Activated CD4-positive, alpha-beta T cell treated with anti-CD3 and anti-CD28 coated beads, Interleukin-2, Interleukin-4, amounts not matched to agents 100 ng/mL and 50 ng/mL, durations not matched to agents 16 hours and 8 hours (primary cell): Measurements from ENCODE around the gene EPS8L3.
A peak's percentile ranks its signal among the peaks of the same experiment; 100 is the strongest.
"Not testable (repeated sequence)": the region's sequence is repeated elsewhere in the genome, so short reads cannot be mapped to it uniquely, and the experiment has no call there.

Source experiments
- DNase-seq: peaks from one replicate; pipeline ENCODE4 v3.0.0-alpha.2; 2020; ENCODE audit warnings: low spot score

EPS8L3 gene

DNA sequence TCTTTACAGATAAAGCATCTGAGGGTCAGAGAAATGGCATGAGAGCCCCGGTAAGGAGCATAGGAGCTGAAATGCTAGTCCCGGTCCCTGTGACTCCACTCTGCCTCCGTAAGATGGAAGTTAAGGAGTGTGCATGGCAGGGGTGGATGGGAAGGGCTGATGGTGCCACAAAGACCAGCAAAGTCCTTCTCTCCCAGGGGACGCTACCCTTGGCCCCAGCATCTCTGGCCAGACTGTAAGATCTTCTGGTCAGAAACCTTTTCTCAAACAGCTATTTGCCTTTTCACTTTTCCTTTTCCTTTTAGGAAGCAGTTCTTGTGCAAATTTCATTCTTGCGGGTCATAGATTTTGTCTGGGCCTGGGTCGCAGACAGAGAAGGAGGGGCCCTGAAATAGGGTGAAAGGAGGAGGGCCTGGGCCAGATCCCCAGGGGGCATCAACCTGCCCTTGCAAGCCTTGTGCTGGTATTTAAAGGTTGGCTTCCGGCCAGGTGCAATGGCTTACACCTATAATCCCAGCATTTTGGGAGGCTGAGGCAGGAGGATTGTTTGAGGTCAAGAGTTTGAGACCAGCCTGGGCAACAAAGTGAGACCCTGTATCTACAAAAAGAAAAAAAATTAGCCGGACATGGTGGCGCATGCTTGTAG is 14.4 kb upstream of the EPS8L3 start:
- no peak for DNase-seq

DNA sequence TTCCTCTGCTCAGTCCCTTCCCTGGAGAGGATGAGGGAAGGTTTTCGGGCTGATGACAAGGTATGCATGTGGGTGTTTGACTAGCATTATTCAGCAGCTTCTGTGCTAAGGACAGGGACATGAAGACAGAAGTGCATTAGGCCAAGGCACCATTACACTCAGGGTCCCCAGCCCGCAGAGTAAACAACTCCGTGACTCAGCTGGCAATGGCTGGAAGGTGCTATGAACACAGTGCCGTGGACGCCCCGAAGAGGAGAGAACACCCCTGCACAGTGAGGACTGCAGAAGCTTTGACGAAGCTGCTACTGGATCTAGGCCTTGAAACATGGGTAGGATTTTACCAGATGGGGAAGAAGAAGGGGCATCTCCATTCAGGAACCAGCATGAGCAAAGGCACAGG is 13.7 kb upstream of the EPS8L3 start:
- DNase-seq: no peak

DNA sequence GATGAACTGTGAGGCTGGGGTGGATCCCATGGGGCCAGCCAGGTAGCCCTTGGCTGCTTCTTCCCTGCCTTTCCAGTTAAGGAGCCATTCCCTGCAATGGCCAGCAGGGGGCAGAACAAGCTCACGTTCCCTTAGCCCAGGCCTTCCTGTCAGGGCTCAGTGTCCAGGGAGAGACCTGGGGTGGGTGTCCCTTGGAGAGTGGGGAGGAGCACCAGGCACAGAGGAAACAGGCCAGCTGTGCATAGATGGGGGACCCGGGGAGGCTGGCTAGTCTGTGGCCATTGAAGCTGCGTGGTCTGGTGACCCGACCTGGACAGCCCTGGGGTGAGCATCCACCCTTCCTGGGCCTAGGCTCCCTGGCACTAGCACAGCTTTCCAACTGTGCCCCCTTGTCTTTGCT is 13.2 kb upstream of the EPS8L3 start:
- DNase-seq: peak; percentile 83

DNA sequence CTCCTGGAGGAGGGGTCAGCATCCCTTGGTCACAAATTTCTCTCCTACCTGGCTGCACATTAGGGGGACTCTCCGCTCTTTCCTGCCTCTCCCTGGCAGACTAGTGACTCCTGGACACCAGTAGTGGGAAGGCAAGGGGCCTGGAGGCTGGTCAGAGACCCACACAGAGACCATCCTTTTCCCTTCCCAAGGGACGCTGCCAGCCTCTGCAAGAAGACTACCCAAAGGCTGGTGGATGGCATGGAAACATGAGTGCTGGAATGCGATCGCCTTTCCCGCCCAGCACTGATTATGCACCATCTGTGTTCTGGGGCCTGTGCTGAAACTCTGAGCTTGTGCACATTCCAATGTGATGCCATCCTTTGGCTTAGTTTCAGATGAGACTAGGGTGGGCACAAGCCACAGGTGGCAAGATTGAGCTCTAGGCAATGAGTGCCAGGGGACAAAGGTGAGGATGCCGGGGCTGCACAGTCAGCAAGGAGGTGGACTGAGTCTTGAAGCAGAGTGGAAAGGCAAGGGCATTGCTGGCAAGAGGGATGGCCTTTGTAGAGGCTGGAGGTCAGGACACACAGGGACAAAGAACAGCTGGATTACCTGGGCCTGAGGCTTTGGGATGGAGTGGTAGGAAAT is 12.6 kb upstream of the EPS8L3 start:
- no peak for DNase-seq

DNA sequence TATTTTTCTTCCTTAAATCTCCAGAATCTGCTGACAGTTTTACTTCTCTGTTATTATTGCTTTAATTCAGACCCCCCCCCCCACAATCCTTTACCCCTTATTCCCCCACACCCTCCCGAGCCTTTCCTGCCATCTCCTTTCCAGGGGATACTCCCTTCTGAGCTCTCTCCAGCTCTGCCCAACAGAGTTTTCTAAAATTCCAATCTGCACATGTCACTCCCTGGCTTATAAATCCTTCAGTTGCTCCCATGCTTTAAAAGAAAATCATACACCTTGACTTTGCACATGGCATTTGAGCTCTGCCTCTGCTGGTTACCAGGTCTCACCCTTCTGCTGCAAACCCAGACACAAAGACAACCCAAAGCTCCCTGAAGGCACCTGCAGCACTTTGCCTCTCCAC is 11.7 kb upstream of the EPS8L3 start:
- no peak for DNase-seq

DNA sequence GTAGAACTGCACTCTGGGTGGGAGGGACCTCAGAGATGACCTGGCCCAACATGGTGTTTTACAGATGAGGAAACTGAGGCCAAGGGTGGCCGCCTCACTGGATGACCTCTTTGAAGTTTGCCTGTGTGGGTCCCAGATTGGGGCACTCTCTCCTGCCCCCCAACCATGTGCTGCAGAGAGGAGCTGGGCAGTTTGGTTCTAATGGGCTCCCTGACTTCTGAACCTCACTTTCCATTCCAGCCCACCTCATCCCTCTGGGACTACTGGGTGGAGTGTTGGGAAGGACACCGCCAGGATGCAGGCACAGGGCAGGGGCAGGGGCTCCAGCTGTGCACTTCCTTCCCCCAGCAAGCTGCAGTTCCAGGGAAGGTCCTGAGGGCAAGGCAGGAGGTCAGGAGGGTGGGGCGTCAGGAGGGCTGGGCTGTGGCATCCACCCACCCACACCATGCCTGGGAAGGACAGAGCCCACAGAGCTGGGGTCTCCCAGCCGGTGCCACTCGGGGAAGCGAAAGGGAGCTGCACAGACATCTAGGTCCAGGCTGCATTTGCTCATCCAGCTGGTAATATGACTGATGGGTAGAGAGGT is 10.3 kb upstream of the EPS8L3 start:
- DNase-seq: no peak

DNA sequence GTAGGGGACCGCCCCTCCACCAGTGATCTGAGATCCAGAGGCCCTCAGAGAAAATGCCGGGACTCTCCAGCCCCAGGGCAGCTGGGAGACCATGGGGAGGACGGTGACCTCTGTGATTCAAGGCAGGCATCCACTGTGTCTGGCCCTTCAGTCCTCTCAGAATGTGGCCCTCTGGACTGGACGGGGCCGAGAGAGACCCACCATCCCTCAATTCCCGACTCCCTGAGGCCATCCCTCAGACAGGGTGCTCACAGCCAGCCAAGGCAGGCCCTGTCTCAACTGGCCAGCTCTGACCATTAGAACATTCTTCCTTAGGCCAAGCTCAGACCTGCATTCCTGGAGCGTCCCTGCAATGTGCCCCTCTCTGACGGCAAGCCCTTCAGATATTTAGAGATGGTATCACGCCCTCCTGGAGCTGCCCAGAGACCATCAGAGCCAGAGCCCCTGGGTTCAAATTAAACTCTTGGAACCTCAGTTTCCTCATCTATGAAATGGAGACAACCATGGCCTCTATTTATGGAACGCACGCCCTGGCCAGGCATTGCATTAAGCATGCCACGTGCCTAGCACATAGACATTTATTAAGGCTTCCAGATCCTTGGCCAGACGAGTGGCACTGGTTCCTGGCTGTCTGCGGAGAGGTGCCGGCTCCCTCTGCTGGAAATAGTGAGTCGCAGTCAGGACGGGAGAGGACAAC is 9.6 kb upstream of the EPS8L3 start:
- DNase-seq: peak; percentile 79

DNA sequence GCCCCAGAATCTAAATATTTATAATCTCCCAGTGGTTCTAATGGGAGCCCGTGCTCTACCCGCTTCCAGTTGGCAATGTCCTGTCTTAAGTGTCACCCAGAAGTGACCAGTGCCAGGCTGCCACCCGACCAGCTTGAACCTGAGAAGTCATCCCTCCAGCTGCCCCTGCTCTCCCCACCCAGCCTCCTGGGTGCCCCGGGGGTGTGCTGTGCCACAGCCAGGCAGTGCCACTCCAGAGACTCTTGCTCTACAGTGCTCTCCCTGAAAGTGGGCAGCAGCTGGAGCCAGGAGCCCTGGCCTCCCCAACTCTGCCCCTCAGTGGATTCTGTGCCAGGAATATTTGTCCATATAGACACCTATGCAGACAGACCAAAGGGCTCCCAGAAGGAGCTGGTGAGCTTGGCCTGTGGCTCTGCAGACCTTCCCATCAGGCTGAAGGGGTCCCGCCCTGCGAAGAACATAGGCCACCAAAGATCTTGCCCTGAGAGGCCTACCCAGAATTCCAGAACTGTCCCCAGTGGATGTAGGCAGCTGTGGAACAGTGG is 9.0 kb upstream of the EPS8L3 start:
- DNase-seq: no peak

DNA sequence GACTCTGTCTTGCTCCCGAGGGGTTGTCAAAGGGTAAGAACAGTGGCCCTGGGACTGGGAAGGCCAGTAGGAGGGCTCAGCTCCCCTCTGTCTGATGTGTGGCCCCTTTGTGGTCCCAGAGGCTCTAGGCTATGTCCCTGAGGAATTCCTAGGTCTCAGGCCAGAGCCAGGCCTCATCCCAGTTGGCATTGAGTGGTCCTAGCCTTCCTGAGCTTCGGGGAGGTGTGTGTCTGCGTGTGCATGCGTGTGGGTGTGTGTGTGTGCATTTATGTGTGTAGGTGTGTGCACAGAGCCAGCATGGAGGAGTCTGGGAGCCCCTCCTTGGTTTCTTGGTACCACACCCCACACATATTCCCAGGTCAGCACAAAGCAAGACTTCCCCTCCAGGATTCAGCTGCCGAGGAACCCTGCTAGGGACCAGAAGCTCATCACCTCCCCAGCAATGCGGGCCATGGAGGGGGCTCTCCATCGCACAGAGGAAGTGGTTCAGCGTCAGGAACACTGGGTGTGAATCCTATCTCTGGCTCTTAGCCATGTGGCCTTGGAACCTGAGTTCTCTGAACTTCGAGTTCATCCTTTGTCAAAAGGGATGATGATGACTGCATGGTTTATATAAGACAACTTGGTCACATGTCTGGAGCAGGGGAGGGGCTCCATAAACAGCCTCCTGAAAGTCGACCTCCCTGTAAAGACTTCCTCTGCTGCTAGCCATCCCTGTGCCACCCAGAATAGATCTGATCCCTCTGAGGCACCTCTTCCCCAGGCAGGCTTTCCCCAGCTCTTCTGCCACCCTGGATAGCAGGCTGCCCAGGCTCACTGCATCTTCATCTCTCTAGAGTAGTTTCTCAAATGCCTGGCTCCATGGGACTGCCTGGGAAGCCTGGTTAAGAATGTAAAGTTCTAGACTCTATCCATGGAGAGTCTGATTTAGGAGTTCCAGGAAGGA is 8.3 kb upstream of the EPS8L3 start:
- no peak for DNase-seq

DNA sequence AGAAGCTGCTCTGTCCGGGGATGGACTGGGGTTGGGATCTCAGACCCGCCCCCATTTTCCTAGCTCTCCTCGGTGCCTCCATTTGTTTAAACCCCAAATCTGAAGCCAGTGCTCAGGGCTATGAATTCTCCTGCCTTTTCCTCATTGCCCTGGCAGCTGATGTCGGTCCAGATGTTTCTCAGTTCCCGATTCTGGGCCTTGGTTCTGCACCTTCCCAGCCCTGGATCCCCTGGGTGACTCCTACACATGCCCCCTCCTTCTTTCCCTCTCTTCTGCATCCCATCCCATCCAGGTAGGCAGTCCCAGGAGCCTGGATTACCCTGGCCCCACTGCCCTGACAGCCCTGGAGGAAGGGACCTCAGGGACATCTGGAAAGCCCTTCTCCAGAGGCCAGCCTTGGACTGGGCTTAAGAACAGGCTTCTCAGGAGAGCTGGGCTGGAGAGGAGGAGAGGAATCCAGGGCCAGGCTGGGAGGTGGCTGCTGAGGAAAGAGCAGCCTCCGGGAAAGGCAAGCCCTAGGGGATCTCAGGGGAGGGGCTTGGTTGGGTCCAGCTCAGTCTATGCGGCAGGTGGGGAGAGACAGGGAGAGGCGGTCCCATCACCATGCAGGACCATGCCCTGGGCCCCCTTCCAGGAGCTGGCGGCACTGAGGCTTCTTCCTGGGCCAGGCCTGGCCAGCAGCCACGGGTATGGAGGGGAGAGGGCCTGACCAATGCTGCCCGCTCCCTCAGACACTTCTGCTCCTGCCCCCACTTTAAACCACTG is 6.8 kb upstream of the EPS8L3 start:
- DNase-seq: no peak

DNA sequence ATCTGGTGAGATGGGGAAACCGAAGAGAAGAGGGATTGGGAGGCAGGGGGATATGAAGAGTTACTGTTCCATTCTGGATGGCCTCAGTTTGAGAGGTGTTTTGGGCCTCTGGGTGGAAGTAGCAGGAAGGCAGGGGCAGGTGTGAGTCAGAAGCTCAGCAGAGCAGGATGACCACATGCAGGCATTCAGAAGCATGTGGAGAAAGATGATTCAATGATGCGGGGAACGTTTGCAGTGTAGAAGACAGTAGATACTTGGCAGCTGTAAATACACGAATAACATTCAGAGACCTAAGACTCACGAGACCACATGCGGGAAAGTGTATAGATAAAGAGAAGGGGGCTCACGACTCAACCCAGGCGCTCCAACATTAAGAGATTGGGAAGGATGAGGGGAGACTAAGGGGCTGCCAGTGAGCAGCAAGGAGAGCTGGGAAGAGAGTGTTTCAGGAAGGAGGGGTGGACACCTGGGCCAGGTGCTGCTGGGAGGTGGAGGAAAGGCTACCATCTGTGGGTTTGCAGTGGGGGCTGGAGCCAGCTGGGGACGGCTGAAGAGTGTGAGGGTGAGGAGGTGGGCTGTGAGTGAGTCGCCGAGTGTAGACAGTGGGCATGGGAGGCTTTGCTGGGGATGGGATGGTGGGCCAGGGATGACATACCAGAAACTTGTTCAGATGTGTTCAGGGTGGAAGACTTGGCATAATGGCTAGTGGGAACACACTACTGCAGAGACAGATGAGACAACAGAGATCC is 5.8 kb upstream of the EPS8L3 start:
- DNase-seq: no peak

DNA sequence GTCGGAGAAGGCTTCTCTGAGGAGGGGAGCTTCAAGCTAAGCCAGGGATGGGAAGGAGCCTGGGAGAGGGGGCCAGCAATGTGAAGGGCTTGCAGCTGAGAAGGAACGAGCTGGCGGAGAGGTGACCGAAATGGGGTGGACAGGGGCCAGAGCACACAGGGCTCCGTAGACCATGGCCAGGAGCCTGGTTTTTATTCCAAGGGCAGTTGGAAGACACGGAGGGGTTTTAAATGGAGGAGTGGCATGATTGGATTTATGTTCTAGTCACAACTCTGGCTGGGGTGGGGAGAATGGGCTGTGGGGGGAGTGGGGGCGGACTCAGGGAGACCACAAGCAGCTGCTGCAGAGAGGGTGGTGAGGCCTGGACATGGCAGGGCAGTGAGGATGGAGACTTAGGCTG is 5.1 kb upstream of the EPS8L3 start:
- no peak for DNase-seq

DNA sequence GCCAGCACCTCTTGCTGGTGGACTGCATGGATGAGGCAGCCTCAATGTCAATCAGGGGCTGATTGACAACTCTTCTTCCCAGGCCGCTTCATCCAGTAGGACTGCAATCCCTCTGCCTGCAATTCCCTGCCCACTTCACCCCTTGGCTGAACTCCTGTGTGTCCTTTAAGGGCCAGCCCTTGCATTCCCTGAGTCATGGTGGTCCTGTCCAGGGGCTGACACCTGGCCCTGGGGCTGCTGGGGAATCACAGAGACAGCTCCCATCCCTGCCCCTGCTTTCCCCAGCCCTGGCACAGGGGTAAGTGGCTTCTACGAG is 4.6 kb upstream of the EPS8L3 start:
- DNase-seq: no peak

DNA sequence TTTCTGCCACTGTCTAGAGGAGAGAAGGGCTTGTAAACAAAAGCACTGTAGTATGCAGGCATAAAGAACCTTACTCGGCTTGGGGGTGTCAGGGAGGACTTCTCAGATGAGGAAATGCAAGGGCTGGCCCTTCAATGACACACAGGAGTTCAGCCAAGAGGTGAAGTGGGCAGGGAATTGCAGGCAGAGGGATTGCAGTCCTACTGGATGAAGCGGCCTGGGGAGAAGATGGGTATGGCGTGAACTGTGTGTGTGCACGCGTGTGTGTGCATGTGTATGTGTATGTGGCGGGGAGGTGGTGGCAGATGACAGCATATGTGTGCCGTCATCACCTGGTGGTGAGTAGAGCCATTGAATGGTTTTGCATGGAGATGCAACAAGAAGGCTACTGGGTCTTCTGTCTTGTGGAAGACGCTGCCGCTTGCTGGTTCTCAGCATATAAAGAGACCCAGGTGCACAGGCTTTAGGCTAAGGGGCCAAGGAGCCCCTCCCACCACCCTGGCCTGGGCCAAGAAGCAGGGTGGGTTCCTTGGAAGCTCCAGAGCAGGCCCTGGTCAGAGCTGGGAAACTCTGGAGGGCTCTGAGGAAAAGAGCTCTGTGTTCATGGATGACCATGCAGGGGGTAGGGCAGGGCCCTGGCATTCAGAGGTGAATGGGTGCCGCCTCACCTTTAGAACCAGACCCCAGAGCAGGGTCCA is 4.1 kb upstream of the EPS8L3 start:
- no peak for DNase-seq

DNA sequence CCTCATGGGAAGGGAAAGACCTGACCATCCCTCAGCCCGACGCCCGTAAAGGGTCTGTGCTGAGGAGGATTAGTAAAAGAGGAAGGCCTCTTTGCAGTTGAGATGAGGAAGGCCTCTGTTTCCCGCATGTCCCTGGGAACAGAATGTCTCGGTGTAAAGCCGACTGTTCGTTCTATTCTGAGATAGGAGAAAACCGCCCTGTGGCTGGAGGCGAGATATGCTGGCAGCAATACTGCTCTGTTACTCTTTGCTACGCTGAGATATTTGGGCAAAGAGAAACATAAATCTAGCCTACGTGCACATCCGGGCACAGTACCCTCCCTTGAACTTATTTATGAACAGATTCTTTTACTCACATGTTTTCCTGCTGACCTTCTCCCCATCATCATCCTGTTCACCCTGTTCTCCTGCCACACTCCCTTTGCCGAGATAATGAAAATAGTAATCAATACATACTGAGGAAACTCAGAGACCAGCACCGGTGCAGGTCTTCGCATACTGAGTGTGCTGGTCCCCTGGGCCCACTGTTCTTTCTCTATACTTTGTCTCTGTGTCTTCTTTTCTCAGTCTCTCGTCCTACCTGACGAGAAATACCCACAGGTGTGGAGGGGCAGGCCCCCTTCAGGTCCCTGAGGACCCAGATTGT is 3.4 kb upstream of the EPS8L3 start:
- not testable (repeated sequence) for DNase-seq

DNA sequence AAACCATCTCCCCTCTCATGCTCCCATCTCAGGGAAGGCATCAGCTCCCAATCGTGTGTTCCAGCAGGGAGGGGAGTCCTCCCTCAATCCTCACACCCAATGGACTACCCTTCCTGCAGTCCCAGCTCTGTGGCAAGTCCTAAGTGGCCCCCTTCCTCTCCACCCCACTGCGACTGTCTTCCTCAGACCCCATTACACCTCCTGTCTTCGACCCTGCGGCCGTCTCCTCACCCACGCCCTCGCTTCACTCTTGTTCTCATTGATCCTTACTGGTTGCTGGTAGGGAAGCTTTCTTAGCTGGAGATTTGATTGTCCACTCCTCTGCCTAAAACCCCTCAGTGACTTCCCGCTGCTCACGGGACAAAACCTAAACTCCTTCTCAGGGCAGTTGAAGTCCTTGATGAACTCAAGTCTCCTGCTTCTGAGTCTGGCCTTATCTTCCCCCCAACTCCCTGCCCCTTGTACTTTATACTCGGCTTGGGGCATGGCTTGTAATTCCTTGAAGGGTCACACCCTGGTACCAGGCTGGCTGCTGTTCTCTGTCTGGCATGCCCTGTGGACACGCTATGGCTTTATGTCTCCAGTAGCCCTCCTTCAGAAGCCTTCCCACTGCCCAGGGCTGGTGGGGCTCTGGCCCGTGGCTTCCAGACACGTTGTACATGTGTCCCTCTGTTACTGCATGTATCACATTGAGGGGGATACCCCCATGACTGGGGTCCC is 2.3 kb upstream of the EPS8L3 start:
- DNase-seq: no peak

DNA sequence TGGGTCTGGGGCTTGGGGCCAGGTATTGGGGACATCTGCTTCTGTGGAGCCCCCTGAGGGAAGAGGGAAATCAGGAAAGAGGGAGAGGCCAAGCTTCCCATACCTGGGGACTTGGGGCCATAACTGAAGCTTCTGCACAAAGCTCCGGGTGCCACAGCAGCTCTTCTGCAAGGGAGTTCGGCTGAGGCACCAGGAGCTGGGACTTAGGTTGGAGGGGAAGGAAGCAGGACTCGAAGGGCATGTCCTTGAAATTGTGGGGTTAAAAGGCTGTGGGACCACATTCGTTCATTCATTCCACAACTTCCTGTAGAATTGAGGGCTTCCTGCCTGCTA is 1.7 kb upstream of the EPS8L3 start:
- no peak for DNase-seq

DNA sequence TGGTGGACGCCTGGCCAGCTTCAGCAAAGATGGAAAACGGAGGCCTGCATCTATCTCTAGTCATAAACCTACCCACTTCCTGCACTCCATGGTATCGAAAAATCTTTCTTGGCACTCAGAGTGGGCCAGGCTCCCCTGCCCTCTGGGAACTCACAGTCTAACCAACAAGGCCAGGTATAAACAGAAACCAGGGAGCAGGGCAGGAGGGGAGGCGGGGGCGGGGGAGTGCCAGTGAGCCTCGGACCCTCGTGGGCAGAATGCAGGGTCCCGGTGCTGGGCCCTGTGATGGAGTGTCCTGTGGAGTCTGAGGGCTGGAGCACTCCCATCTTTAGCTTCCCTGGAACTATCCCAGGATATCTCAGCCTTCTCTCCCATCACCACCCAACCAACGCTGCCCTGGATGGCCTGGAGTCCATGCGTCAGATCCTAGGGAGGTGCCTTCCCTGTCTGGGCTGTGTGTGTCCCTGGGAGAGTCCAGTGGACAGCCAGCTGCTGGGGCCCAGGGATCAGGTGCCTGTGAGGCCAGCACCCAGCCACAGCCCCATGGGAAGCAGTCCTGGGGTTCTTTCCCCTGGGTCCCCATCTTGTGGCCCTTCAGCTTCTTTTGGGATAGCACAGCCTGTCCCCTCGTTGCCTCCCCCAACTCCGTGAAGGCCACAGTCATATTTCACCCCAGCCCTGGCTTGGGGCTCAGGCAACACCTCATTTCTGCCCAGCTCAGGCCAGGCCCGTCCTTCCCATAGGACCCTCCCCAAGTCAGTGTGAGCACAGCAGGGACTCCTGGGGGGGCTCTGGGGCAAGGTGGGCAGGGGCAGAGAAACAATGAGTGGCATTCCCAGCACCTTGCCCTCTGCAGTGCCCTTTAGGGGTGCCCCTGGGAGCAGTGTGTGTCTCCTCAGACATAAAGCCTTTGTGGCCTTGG is 1.1 kb upstream of the EPS8L3 start:
- DNase-seq: no peak
